ENCODE data around the gene CSPG4.
"Not testable (repeated sequence)": the region's sequence is repeated elsewhere in the genome, so short reads cannot be mapped to it uniquely, and the experiment has no call there.

CSPG4 gene, protein sequence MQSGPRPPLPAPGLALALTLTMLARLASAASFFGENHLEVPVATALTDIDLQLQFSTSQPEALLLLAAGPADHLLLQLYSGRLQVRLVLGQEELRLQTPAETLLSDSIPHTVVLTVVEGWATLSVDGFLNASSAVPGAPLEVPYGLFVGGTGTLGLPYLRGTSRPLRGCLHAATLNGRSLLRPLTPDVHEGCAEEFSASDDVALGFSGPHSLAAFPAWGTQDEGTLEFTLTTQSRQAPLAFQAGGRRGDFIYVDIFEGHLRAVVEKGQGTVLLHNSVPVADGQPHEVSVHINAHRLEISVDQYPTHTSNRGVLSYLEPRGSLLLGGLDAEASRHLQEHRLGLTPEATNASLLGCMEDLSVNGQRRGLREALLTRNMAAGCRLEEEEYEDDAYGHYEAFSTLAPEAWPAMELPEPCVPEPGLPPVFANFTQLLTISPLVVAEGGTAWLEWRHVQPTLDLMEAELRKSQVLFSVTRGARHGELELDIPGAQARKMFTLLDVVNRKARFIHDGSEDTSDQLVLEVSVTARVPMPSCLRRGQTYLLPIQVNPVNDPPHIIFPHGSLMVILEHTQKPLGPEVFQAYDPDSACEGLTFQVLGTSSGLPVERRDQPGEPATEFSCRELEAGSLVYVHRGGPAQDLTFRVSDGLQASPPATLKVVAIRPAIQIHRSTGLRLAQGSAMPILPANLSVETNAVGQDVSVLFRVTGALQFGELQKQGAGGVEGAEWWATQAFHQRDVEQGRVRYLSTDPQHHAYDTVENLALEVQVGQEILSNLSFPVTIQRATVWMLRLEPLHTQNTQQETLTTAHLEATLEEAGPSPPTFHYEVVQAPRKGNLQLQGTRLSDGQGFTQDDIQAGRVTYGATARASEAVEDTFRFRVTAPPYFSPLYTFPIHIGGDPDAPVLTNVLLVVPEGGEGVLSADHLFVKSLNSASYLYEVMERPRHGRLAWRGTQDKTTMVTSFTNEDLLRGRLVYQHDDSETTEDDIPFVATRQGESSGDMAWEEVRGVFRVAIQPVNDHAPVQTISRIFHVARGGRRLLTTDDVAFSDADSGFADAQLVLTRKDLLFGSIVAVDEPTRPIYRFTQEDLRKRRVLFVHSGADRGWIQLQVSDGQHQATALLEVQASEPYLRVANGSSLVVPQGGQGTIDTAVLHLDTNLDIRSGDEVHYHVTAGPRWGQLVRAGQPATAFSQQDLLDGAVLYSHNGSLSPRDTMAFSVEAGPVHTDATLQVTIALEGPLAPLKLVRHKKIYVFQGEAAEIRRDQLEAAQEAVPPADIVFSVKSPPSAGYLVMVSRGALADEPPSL (N-terminal part only)

GRCh38 chr15:75712668-75713337 is at the start of gene CSPG4:
Gene CSPG4 (minus strand): TSS chr15:75712848. CDS start chr15:75712755, 93 bp downstream.
- no peaks in the 10 kb centered on the region for H3K36me3 ChIP-seq (ENCODE audit: insufficient read depth, low read length)
- H3K9ac ChIP-seq (ENCODE audit: low read length) = no peak within 1 kb of the TSS
- no peaks in the 10 kb centered on the region for H4K20me1 ChIP-seq (ENCODE audit: insufficient read depth, low read length)
- H3K4me1 ChIP-seq (ENCODE audit: insufficient read depth, low read length, severe bottlenecking) = no peaks in the 10 kb centered on the region
- no peak within 1 kb of the TSS for H3K27ac ChIP-seq (ENCODE audit: low read depth, low read length, poor library complexity, severe bottlenecking)
- H3K27me3 ChIP-seq (ENCODE audit: insufficient read depth, low read length) = no peaks in the 10 kb centered on the region; the same call in 1 of the 2 replicates
- no peak within 1 kb of the TSS for H3K4me3 ChIP-seq (ENCODE audit: low read depth, low read length, poor library complexity, severe bottlenecking)
- H3K79me2 ChIP-seq (ENCODE audit: insufficient read depth, low read length) = no peaks in the 10 kb centered on the region
- no peak within 1 kb of the TSS for H2AFZ ChIP-seq (ENCODE audit: low read length)
- H3F3A ChIP-seq (ENCODE audit: insufficient read depth, low read length) = no peaks in the 10 kb centered on the region
- no peaks in the 10 kb centered on the region for H3K9me3 ChIP-seq (ENCODE audit: low read length)
- no peaks in the 10 kb centered on the region for H3K9me2 ChIP-seq (ENCODE audit: low read depth, low read length)
- no peak within 1 kb of the TSS for H3K4me2 ChIP-seq (ENCODE audit: low read length)
- TF ChIP-seq EZH2 (IDR thresholded peaks at IDR 0.05; ENCODE audit: borderline replicate concordance, low read length) = no peak
- TF ChIP-seq CTCF (IDR thresholded peaks at IDR 0.05; ENCODE audit: low read length) = no peak

- not testable (repeated sequence) for H3K36me3 ChIP-seq (ENCODE audit: insufficient read depth, low read length); H3K4me3 ChIP-seq (ENCODE audit: low read depth, low read length, poor library complexity, severe bottlenecking); H3K27me3 ChIP-seq (ENCODE audit: insufficient read depth, low read length); H3K4me2 ChIP-seq (ENCODE audit: low read length); H3K9me2 ChIP-seq (ENCODE audit: low read depth, low read length); H2AFZ ChIP-seq (ENCODE audit: low read length); H3K79me2 ChIP-seq (ENCODE audit: insufficient read depth, low read length); H3K9me3 ChIP-seq (ENCODE audit: low read length); H3K27ac ChIP-seq (ENCODE audit: low read depth, low read length, poor library complexity, severe bottlenecking); H4K20me1 ChIP-seq (ENCODE audit: insufficient read depth, low read length); H3F3A ChIP-seq (ENCODE audit: insufficient read depth, low read length); H3K9ac ChIP-seq (ENCODE audit: low read length)
- H3K4me1 ChIP-seq (ENCODE audit: insufficient read depth, low read length, severe bottlenecking) = peaks cover 16% of the 10 kb centered on the region
Observed at GRCh38 chr15:75762357-75762718, 49.7 kb upstream of the CSPG4 start.

DNA sequence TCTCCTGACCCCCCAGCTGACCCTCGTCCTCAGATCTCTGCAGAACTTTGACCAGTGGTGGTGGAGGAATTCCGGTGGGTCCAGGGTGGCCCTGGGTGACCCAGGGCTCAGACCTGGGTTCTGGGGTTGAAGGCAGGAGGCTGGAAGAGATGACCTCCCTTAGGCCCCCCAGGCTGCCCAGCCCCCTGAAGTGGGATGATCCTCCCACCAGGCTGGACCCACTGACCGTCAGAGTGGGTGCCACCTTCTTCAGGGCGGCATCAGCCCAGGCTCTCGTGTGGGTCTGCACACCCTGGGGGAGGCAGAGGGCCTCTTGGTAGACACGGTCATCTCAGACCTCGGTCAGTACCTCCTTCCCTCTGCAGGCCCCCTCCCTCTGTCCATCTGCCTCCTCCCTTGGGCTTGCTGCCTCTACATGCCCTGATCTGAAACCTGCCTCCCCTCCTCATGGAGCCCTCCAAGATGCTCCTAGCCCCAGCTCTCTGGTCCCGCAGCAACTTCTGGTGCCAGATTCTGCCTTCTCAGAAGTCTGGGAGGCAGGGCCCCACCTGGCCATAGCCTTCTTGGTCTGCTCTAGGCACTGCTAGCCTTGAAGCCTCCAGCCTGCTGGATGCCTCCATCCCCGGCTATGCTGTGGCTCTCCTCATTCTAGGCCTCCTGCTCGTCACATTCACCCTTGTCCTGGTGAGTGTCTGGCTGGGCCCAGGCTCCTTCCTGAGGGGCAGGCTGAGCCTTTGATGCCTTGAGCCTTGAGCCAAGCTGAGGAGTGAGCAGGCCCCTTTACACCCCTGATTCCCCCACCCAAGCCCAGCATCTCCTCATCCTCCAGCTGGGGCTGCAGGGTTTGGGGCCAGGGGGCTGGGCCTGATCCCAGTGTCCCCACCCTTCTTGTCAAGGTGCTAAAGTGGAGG is 49.1 kb upstream of the CSPG4 start:
- H3K27me3 ChIP-seq (ENCODE audit: insufficient read depth, low read length) = 0 out of 2 replicates have a peak, but pooled peaks cover 6% of the 10 kb centered on the region
- H3K36me3 ChIP-seq (ENCODE audit: insufficient read depth, low read length) = no peaks in the 10 kb centered on the region
- H3K4me3 ChIP-seq (ENCODE audit: low read depth, low read length, poor library complexity, severe bottlenecking) = no peak overlapping the region
- no peaks in the 10 kb centered on the region for H3F3A ChIP-seq (ENCODE audit: insufficient read depth, low read length)
- H3K4me1 ChIP-seq (ENCODE audit: insufficient read depth, low read length, severe bottlenecking) = peaks cover 16% of the 10 kb centered on the region
- no peak overlapping the region for H3K27ac ChIP-seq (ENCODE audit: low read depth, low read length, poor library complexity, severe bottlenecking)
- no peaks in the 10 kb centered on the region for H3K9me3 ChIP-seq (ENCODE audit: low read length)
- H4K20me1 ChIP-seq (ENCODE audit: insufficient read depth, low read length) = no peaks in the 10 kb centered on the region
- no peak overlapping the region for H3K4me2 ChIP-seq (ENCODE audit: low read length)
- no peak overlapping the region for H3K9ac ChIP-seq (ENCODE audit: low read length)
- no peak for TF ChIP-seq CTCF (IDR thresholded peaks at IDR 0.05; ENCODE audit: low read length)
- TF ChIP-seq EZH2 (IDR thresholded peaks at IDR 0.05; ENCODE audit: borderline replicate concordance, low read length) = no peak
- no peaks in the 10 kb centered on the region for H3K79me2 ChIP-seq (ENCODE audit: insufficient read depth, low read length)
- no peak overlapping the region for H2AFZ ChIP-seq (ENCODE audit: low read length)
- no peaks in the 10 kb centered on the region for H3K9me2 ChIP-seq (ENCODE audit: low read depth, low read length)

All from OCI-LY1 (cell line).